Natural killer cell (primary cell): Measurements from ENCODE around the gene GPN2. TPM values are rescaled to one million over a fixed set of nuclear protein-coding genes. Genes with fewer than 3 reads are reported as not detected.
A peak's percentile ranks its signal among the peaks of the same experiment; 100 is the strongest.

Experiments used
- ATAC-seq, 3 donors: fragments of 150-1000 bp in 2 of 3; fragments of 200-7000 bp in 1 of 3; cut with Tn5 transposase; 1 replicate in 1 of 3; 2 replicates in 2 of 3; pipeline ENCODE4 v1.10.0; 2021; ENCODE audit warnings: mild to moderate bottlenecking in 2 of 3, moderate library complexity in 2 of 3
- DNase-seq, 2 donors: peaks; one replicate each; pipeline versions ENCODE4 v3.0.0 to v3.0.0-alpha.2; 2013 to 2021; ENCODE audit warnings: mixed read lengths in 1 of 2
- H3K27ac ChIP-seq: one replicate; pipeline ENCODE4 v1.5.1; 2013; ENCODE audit warnings: mild to moderate bottlenecking, low read length
- H3K27me3 ChIP-seq: one replicate; pipeline ENCODE4 v1.6.1; 2013; ENCODE audit warnings: low read length; ENCODE audit not compliant: control insufficient read depth, insufficient read depth
- H3K36me3 ChIP-seq: one replicate; pipeline ENCODE4 v1.6.1; 2013; ENCODE audit warnings: low read length; ENCODE audit not compliant: control insufficient read depth, insufficient read depth
- H3K4me1 ChIP-seq: one replicate; pipeline ENCODE4 v1.6.1; 2013; ENCODE audit warnings: low read length; ENCODE audit not compliant: control insufficient read depth, insufficient read depth
- H3K4me3 ChIP-seq: one replicate; pipeline ENCODE4 v1.5.1; 2013; ENCODE audit warnings: low read length
- H3K9me3 ChIP-seq: one replicate; pipeline ENCODE4 v1.6.1; 2013; ENCODE audit warnings: low read length; ENCODE audit not compliant: control insufficient read depth, insufficient read depth
- H3K27ac Mint-ChIP-seq, 2 donors: one replicate each; pipeline ENCODE4 v1.8.0; 2022; ENCODE audit warnings: mild to moderate bottlenecking in 2 of 2, mixed read lengths in 2 of 2, moderate library complexity in 1 of 2
- H3K27me3 Mint-ChIP-seq, 2 donors: one replicate each; pipeline ENCODE4 v1.8.0; 2022; ENCODE audit warnings: low read depth in 2 of 2, mixed read lengths in 2 of 2
- H3K36me3 Mint-ChIP-seq: one replicate; pipeline ENCODE4 v1.8.0; 2022; ENCODE audit warnings: mixed read lengths
- H3K4me1 Mint-ChIP-seq, 2 donors: one replicate each; pipeline ENCODE4 v1.8.0; 2022; ENCODE audit warnings: mixed read lengths in 2 of 2
- H3K4me3 Mint-ChIP-seq: one replicate; pipeline ENCODE4 v1.8.0; 2022; ENCODE audit warnings: mild to moderate bottlenecking, moderate library complexity, mixed read lengths
- H3K9me3 Mint-ChIP-seq, 2 donors: one replicate each; pipeline ENCODE4 v1.8.0; 2022; ENCODE audit warnings: mixed read lengths in 2 of 2
- WGBS: methylation state at CpG from one replicate; pipeline ENCODE4 v1.1.7; 2013; ENCODE audit warnings: missing lambda C conversion rate; ENCODE audit not compliant: insufficient coverage; 5-methylcytosine and 5-hydroxymethylcytosine counted together
- intact Hi-C: fragments of 100-400 bp; cut with micrococcal nuclease; formaldehyde crosslinking; loops from one replicate; pipeline ENCODE4 v1.14.2; 2022
- total RNA-seq, 4 donors: library from RNA; stranded (reverse); fragments of 120-200 nt in 1 of 4; gene quantifications; one replicate each; pipeline versions ENCODE4 v1.2.3 to v1.2.4, GENCODE V29; 2013 to 2022
- TF ChIP-seq, protein P1 (sequence below): fragments of 200-600 bp; IDR thresholded peaks from one replicate; pipeline ENCODE4 v1.8.0; 2022; ENCODE audit warnings: antibody characterized with exemption

GPN2 gene
- total RNA-seq, 3 donors from 2014 or later (not counting 1 experiment from before 2014, with no cell fraction given), result 32.4 to 42.6 (median 37.9) TPM

DNA sequence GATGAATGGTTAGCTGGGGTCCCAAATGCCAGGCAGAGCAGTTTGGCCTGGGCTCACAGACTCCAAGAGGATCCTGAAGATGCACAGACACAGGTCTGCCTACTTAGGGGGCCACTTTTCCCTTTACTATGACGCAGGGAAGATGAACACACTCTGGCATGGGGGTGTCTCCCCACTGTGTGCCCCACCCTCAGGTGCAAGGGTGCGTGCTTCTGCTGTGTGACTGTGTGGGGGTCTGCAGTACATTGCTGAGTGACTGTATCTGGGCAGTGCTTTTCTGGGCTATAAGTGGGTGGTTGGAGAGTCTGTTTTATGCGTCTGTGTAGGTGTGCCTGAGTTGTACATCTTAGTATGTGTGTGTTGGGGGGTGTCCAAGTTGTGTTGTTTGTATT is 19.9 kb upstream of the GPN2 start:
- H3K36me3 Mint-ChIP-seq, result no peaks in the 10 kb centered on the region
- Histone ChIP-seq H3K36me3 (no peaks in the 10 kb centered on the region), H3K27me3 (no peaks in the 10 kb centered on the region), H3K27ac (no peak overlapping the region), H3K4me1 (no peaks in the 10 kb centered on the region), H3K9me3 (no peaks in the 10 kb centered on the region), H3K4me3 (no peak overlapping the region)
- DNase-seq, result no peak
- intact Hi-C loops, result no loop called here
- no peak overlapping the region for H3K27ac Mint-ChIP-seq
- H3K27me3 Mint-ChIP-seq, result peaks cover 0 to 4% of the 10 kb centered on the region in 2 donors
- no peaks in the 10 kb centered on the region for H3K4me1 Mint-ChIP-seq
- H3K9me3 Mint-ChIP-seq, result no peaks in the 10 kb centered on the region
- WGBS, result 92% methylated on average over 3 of the region's 3 CpGs
- TF ChIP-seq, protein P1, sequence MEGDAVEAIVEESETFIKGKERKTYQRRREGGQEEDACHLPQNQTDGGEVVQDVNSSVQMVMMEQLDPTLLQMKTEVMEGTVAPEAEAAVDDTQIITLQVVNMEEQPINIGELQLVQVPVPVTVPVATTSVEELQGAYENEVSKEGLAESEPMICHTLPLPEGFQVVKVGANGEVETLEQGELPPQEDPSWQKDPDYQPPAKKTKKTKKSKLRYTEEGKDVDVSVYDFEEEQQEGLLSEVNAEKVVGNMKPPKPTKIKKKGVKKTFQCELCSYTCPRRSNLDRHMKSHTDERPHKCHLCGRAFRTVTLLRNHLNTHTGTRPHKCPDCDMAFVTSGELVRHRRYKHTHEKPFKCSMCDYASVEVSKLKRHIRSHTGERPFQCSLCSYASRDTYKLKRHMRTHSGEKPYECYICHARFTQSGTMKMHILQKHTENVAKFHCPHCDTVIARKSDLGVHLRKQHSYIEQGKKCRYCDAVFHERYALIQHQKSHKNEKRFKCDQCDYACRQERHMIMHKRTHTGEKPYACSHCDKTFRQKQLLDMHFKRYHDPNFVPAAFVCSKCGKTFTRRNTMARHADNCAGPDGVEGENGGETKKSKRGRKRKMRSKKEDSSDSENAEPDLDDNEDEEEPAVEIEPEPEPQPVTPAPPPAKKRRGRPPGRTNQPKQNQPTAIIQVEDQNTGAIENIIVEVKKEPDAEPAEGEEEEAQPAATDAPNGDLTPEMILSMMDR, result no peak
- H3K4me3 Mint-ChIP-seq, result no peak overlapping the region
- ATAC-seq, result no peak

GRCh38 chr1:26907071-26907917 is 17.2 kb upstream of the GPN2 start:
- no peak overlapping the region for H3K27ac ChIP-seq
- no peak for ATAC-seq
- no peak overlapping the region for H3K4me3 ChIP-seq
- intact Hi-C loops, result no loop called here
- 73% methylated on average over 6 of the region's 6 CpGs for WGBS
- no peaks in the 10 kb centered on the region for H3K9me3 ChIP-seq
- no peak for DNase-seq
- Mint-ChIP-seq H3K27me3 (peaks cover 0 to 4% of the 10 kb centered on the region in 2 donors), H3K4me1 (no peaks in the 10 kb centered on the region), H3K4me3 (no peak overlapping the region), H3K27ac (no peak overlapping the region), H3K9me3 (no peaks in the 10 kb centered on the region), H3K36me3 (no peaks in the 10 kb centered on the region)
- no peaks in the 10 kb centered on the region for H3K36me3 ChIP-seq
- H3K4me1 ChIP-seq, result no peaks in the 10 kb centered on the region
- TF ChIP-seq, protein P1, result no peak
- no peaks in the 10 kb centered on the region for H3K27me3 ChIP-seq

- Mint-ChIP-seq H3K27me3 (no peaks in the 10 kb centered on the region), H3K4me3 (peak overlapping the region; percentile 97), H3K9me3 (no peaks in the 10 kb centered on the region), H3K27ac (peak overlapping the region; percentile 95 to 96), H3K36me3 (no peaks in the 10 kb centered on the region), H3K4me1 (peaks cover 24 to 28% of the 10 kb centered on the region in 2 donors)
- DNase-seq (no peak), ATAC-seq (no peak)
- no peaks in the 10 kb centered on the region for H3K27me3 ChIP-seq
- H3K36me3 ChIP-seq, result peaks cover 4% of the 10 kb centered on the region
- H3K4me1 ChIP-seq, result peaks cover 14% of the 10 kb centered on the region
- 45% methylated on average over 12 of the region's 18 CpGs for WGBS
- H3K9me3 ChIP-seq, result no peaks in the 10 kb centered on the region
- intact Hi-C loops, result loop anchor here (1.0 kb wide), 2 partner anchors 20 to 36 kb away; partner anchors contain the start of gene NUDC
- TF ChIP-seq, protein P1, result no peak
- H3K27ac ChIP-seq, result peak overlapping the region; percentile 87
- H3K4me3 ChIP-seq, result peak overlapping the region; percentile 92
Measured at GRCh38 chr1:26900815-26901511, 10.9 kb upstream of the GPN2 start.
